PC-3 (cell line): ENCODE measurements around the gene COPS8.

ENCODE experiments used
- CTCF ChIP-seq: fragments of 300-600 bp; sonication (generic); conservative IDR thresholded peaks from 2 replicates; pipeline ENCODE4 v1.5.1; 2017; ENCODE audit warnings: antibody characterized with exemption, low read depth, mild to moderate bottlenecking, low read length
- EZH2 ChIP-seq: fragments of 300-600 bp; sonication (generic); IDR thresholded peaks from one replicate; pipeline ENCODE4 v1.6.1; 2017; ENCODE audit warnings: antibody characterized with exemption, mild to moderate bottlenecking, low read length; ENCODE audit not compliant: unreplicated experiment
- EZH2phosphoT487 ChIP-seq: fragments of 300-600 bp; sonication (generic); IDR thresholded peaks from 2 replicates; pipeline ENCODE4 v1.6.1; 2018; ENCODE audit warnings: mild to moderate bottlenecking, antibody characterized with exemption, low read length, borderline replicate concordance

GRCh38 chr2:237090906-237091305, 5.2 kb downstream of the COPS8 start:
- TF ChIP-seq CTCF (no peak), EZH2 (no peak), EZH2phosphoT487 (no peak)
